NCI-H1436 (cell line): ENCODE measurements around the gene RAB4A.

Experiments used
- DNase-seq: peaks from one replicate; lab custom pipeline; 2025; lab: John Stamatoyannopoulos, UW

RAB4A gene

GRCh38 chr1:229339086-229339485 lies 68.2 kb downstream of the RAB4A start:
- DNase-seq = no peak

GRCh38 chr1:229339520-229339919 lies 68.6 kb downstream of the RAB4A start:
- DNase-seq = no peak

GRCh38 chr1:229340496-229340895 lies 69.6 kb downstream of the RAB4A start:
- no peak for DNase-seq

DNA sequence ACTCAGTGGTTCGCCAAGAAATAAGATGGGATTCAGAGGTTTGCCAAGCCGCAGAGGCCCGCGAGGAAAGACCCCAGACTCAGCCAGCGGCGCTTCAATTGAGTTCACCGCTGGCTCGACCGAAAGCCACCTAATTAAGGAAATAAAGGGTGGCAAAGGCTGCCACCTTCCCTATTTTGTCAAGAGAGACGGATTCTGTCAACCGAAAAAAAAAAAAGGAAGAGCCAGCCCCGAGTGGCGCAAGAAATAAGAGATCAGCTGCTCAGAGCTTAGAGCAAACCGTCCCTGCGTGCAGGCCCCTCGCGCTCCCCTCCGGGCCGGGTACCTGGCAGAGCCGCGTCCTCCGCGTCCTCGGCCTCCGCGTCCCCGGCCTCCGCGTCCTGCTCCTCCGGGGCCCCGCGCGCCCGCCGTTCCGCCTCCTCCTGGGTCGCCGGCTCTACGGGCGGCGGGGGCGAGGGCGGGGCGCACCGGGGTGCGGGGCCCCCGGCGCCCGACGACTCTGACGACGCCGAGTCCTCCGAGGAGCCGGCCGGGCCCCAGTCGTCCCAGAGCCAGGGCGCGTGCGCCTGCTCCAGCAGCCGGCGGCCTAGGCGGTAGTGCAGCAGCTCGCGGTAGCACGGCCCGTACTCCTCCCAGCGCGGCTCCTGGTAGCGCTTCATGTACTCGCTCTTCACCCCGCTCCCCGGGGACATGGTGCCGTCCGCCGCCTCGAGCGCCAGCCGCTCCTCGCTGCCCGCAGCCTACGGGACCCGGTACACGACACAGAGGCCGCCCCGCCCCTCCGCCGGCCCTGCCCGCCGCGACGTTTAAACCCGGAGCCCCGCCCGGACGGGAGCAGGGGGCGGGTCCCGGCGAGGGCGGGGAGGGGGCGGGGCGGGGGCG lies 71.1 kb downstream of the RAB4A start:
- DNase-seq = peak; percentile 90

DNA sequence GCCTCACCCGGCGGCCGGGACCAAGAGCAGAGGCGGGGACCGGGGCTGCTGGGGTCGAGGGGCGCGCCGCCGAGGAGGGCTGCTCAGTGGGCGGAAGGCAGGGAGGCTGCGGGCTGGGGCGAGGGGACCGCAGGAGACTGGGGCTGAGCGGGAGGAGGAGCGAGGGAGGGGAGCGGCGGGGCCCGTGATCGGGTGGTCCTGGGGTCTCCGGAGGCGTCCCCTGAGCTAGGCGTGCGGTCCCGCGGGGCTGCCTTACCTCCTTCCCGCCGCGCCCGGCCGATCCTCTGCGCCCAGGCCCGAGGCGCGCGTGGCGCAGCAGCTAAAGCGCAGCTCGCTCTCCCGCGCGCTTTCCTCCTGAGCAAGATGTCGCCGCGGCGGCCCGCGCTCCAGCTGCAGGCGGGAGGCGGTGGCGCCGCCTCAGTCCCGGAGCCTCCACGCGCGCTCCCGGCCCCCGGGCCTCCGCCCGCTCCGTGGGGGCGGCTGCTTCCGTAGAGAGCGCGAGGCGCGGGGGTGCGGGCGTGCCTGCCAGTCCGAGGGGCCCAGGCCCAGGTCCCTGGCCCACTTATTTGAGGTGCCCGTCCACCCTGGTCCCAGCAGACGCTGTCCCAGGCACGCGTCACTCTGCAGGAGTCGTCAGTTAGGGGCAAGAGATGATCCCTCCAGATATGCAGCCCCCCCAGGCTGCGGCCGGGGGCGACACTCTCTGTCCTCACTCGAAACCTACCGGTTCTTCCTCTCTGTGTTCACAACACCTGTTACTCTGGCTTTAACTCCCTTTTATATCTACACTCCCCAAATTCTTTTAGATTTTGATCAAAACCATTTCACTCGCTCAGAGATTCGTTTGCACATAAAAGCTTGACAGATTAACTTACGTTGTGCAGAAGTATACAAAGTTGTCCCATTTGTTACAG lies 72.0 kb downstream of the RAB4A start, which contains the start of gene CCSAP:
Gene CCSAP (minus strand): TSS at position 392 of the 914 bp plus-strand sequence. CDS start 582 bp downstream, outside the sequence.
- peak; percentile 86 for DNase-seq

GRCh38 chr1:229344139-229344538 lies 73.2 kb downstream of the RAB4A start:
- DNase-seq = no peak

DNA sequence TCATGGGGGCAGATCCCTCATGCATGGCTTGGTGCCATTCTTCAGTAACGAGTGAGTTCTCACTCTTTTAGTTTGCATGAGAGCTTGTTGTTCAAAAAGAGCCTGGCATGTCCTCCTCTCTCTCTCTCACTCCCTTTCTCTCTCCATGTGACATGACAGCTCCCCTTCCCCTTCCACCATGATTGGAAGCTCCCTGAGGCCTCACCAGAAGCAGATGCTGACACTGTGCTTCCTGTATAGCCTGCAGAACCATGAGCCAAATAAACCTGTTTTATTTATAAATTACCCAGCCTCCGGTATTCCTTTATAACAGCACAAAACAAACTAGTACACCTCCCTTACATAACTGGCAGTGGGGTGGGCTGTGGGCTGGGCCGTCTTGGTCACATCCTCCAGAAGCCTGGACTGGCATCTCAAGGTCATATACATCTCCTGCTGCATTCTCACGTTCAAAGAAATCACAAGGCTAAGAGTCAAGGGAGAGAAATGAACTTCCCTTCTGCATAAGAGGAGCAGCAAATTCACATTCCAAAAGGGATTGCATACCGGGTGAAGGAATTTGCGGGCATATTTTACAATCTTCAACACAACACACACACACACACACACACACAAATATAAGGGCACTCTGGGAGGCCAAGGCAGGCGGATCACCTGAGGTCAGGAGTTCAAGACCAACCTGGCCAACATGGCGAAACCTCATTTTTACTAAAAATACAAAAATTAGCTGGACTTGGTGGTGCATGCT lies 74.2 kb downstream of the RAB4A start:
- DNase-seq = no peak

DNA sequence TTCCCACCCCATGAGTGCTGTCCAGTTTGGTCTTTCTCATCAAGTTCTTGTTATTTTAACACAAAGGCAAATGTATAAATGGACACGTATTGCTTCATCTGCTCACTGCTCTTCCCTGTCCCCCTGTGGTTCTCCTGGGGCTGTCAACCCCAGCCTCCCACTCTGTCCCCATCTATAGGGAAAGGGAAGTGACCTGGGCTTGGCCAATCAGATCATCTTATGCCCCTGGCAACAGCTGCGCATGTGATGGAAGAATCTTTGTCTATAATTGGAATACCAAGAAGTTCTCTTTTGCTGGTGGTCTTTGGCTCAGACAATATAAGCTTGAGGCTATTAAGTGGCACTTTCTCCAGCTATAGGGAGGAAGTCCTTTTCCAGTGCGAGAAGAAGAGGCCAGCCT lies 76.6 kb downstream of the RAB4A start:
- no peak for DNase-seq

DNA sequence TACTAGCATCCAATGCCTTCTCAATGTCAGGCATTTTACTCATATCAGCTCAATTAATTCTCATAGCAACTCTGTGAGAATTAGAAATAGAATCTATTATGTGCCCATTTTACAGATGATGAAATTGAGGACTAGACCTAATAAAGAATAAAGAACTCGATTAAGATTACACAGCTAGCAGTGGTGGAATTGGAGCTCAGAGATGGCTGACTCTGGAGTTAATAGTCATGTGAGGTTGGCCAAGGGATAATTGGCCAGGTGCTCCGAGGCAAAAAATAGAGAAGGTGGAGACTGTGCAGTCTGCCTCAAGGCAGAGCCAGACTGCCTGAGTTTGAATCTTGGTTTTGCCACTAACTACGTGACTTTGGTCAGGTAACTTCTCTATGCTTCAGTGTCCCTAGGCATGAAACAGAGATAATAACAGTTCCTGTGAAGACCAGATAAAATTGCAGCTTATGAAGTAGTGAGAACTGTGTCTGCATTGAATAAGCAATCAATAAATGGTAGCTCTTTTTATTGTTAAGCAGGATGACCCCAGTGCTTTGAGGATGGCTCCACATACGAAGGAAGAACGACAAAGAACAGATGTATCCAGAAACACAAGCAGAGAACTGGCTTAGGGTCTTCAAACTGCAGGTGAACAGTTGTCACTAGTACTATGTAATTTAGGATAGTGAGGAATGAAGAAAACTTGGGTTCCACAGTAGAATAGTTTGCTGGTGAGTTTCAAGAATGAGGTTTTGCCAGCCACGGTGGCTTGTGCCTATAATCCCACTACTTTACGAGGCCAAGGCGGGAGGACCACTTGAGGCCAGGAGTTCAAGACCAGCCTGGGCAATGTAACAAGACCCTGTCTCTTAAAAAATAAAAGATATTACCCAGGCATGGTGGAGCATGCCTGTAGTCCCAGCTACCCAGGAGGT lies 78.8 kb downstream of the RAB4A start:
- DNase-seq = no peak

DNA sequence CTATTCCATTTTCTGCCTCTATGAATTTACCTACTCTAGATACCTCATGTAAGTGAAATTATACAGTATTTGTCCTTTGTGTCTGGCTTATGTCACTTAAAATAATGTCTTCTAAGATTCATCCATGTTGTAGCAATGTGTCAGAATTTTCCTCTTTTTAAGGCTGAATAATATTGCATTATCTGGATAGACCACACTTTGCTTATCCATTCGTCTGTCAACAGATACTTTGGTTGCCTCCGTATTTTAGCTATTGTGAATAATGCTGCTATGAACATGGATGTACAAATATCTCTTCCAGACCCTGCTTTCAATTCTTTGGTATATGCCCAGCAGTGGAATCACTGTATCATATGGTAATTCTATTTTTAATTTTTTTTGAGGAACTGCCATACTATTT lies 82.1 kb downstream of the RAB4A start:
- no peak for DNase-seq

GRCh38 chr1:229354226-229354625 lies 83.3 kb downstream of the RAB4A start:
- DNase-seq = no peak
